Endothelial cell (in vitro differentiated cells): ENCODE results near the gene CIDEC. TPM values are rescaled to one million over a fixed set of nuclear protein-coding genes. Genes with fewer than 3 reads are reported as not detected.
"Not testable (repeated sequence)": the region's sequence is repeated elsewhere in the genome, so short reads cannot be mapped to it uniquely, and the experiment has no call there.

Experiments
- DNase-seq: peaks from one replicate; pipeline ENCODE4 v3.0.0; 2021; ENCODE audit warnings: low spot score
- H3K27ac Mint-ChIP-seq: one replicate; pipeline ENCODE4 v1.8.0; 2021; ENCODE audit warnings: mixed read lengths, inconsistent platforms; ENCODE audit not compliant: unreplicated experiment
- H3K27me3 Mint-ChIP-seq: one replicate; pipeline ENCODE4 v1.8.0; 2021; ENCODE audit warnings: mild to moderate bottlenecking, moderate library complexity, mixed read lengths, inconsistent platforms; ENCODE audit not compliant: unreplicated experiment
- H3K36me3 Mint-ChIP-seq: one replicate; pipeline ENCODE4 v1.8.0; 2021; ENCODE audit warnings: mild to moderate bottlenecking, low read depth, mixed read lengths, inconsistent platforms; ENCODE audit not compliant: unreplicated experiment
- H3K4me1 Mint-ChIP-seq: one replicate; pipeline ENCODE4 v1.8.0; 2021; ENCODE audit warnings: mild to moderate bottlenecking, mixed read lengths, inconsistent platforms; ENCODE audit not compliant: unreplicated experiment
- H3K4me3 Mint-ChIP-seq: one replicate; pipeline ENCODE4 v1.8.0; 2021; ENCODE audit warnings: mild to moderate bottlenecking, mixed read lengths, inconsistent platforms; ENCODE audit not compliant: unreplicated experiment
- H3K9me3 Mint-ChIP-seq: one replicate; pipeline ENCODE4 v1.8.0; 2021; ENCODE audit warnings: mixed read lengths, inconsistent platforms; ENCODE audit not compliant: unreplicated experiment
- CTCF ChIP-seq: fragments of 200-600 bp; sonication (generic); IDR thresholded peaks from one replicate; pipeline ENCODE4 v1.5.0; 2021; ENCODE audit warnings: antibody characterized with exemption; ENCODE audit not compliant: unreplicated experiment
- total RNA-seq: library from RNA; stranded (reverse); fragmentation: NEBNext Ultra II Directional; extraction: Animal tissue kit (Norgen Biotek cat#: 25700); gene quantifications from one replicate; pipeline ENCODE4 v1.2.1, GENCODE V29; 2021; ENCODE audit not compliant: unreplicated experiment

The CIDEC gene
- total RNA-seq, 1 donor from 2014 or later, result not detected

GRCh38 chr3:9878700-9879099 lies 1.4 kb downstream of the CIDEC start:
- no peak overlapping the region for H3K27ac Mint-ChIP-seq
- no peak overlapping the region for H3K4me3 Mint-ChIP-seq
- no peaks in the 10 kb centered on the region for H3K9me3 Mint-ChIP-seq

GRCh38 chr3:9876991-9877390 lies 3.1 kb downstream of the CIDEC start:
- no peaks in the 10 kb centered on the region for H3K9me3 Mint-ChIP-seq
- no peaks in the 10 kb centered on the region for H3K4me1 Mint-ChIP-seq
- DNase-seq, result no peak
- H3K27ac Mint-ChIP-seq, result no peak overlapping the region
- H3K4me3 Mint-ChIP-seq, result no peak overlapping the region
- peaks cover 2% of the 10 kb centered on the region for H3K27me3 Mint-ChIP-seq
- no peaks in the 10 kb centered on the region for H3K36me3 Mint-ChIP-seq
- no peak for TF ChIP-seq CTCF

More at GRCh38 chr3:9878700-9879099, 1.4 kb downstream of the CIDEC start:
- TF ChIP-seq CTCF, result no peak
- DNase-seq, result no peak
- peaks cover 2% of the 10 kb centered on the region for H3K27me3 Mint-ChIP-seq
- H3K36me3 Mint-ChIP-seq, result no peaks in the 10 kb centered on the region
- H3K4me1 Mint-ChIP-seq, result no peaks in the 10 kb centered on the region

- not testable (repeated sequence) for H3K9me3 Mint-ChIP-seq, H3K27me3 Mint-ChIP-seq, H3K4me3 Mint-ChIP-seq, H3K36me3 Mint-ChIP-seq, DNase-seq, H3K4me1 Mint-ChIP-seq, H3K27ac Mint-ChIP-seq
Observed at GRCh38 chr3:9876255-9876654, 3.8 kb downstream of the CIDEC start.

GRCh38 chr3:9875448-9875847 lies 4.6 kb downstream of the CIDEC start:
- DNase-seq, result no peak
- H3K4me1 Mint-ChIP-seq, result no peaks in the 10 kb centered on the region
- no peak overlapping the region for H3K4me3 Mint-ChIP-seq
- no peaks in the 10 kb centered on the region for H3K36me3 Mint-ChIP-seq
- H3K9me3 Mint-ChIP-seq, result no peaks in the 10 kb centered on the region
- H3K27ac Mint-ChIP-seq, result no peak overlapping the region
- no peak for TF ChIP-seq CTCF
- H3K27me3 Mint-ChIP-seq, result peaks cover 2% of the 10 kb centered on the region

- not testable (repeated sequence) for H3K4me3 Mint-ChIP-seq, H3K27ac Mint-ChIP-seq, H3K4me1 Mint-ChIP-seq, H3K9me3 Mint-ChIP-seq, H3K27me3 Mint-ChIP-seq, DNase-seq, H3K36me3 Mint-ChIP-seq
Observed at GRCh38 chr3:9872067-9872466, 8.0 kb downstream of the CIDEC start.

- Mint-ChIP-seq H3K27ac (no peak overlapping the region), H3K36me3 (no peaks in the 10 kb centered on the region), H3K4me1 (no peaks in the 10 kb centered on the region), H3K27me3 (peaks cover 4% of the 10 kb centered on the region), H3K9me3 (no peaks in the 10 kb centered on the region), H3K4me3 (no peak overlapping the region)
- TF ChIP-seq CTCF, result no peak
- DNase-seq, result no peak
Observed at GRCh38 chr3:9870978-9871377, 9.1 kb downstream of the CIDEC start.
